Esophagus muscularis mucosa (tissue), 3 donors: ENCODE results near the gene SEMA7A.
"Not testable (repeated sequence)": the region's sequence is repeated elsewhere in the genome, so short reads cannot be mapped to it uniquely, and the experiment has no call there.

Experiments
- CTCF ChIP-seq, 3 experiments: fragments of 200-600 bp in 2 of 3; fragments of 450-650 bp in 1 of 3; sonication (generic) in 2 of 3; IDR thresholded peaks; one replicate each; pipeline ENCODE4 v1.5.1; 2017 to 2019; ENCODE audit warnings: antibody characterized with exemption in 3 of 3, mild to moderate bottlenecking in 2 of 3, moderate library complexity in 1 of 3
- POLR2AphosphoS5 ChIP-seq, 2 donors: sonication (generic); formaldehyde crosslinking; IDR thresholded peaks; one replicate each; pipeline ENCODE4 v1.6.1; 2017; ENCODE audit warnings: antibody characterized with exemption in 2 of 2

DNA sequence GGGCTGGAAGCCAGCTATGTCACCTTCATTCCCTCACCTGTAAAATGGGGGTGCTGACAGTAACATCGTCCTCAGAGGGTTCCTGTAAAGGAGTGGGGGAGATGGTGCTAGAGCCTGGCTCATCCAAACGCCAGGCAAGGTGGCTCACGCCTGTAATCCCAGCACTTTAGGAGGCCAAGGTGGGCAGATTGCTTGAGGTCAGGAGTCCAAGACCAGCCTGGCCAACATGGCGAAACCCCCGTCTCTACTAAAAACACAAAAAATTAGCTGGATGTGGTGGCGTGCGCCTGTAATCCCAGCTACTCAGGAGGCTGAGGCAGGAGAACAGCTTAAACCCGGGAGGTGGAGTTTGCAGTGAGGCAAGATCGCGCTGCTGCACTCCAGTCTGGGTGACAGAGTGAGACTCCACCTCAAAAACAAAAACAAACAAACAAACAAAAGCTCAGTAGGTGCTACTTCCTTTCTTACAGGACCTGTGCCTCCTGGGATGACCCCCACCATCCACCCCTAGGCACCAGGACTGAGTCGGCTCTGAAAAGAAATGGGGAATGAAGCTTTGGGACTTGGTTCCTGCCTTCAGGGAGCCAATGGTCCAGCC, 43.6 kb downstream of the SEMA7A start:
- TF ChIP-seq POLR2AphosphoS5, CTCF (IDR thresholded peaks at IDR 0.05): not testable (repeated sequence)
